ENCODE data around the gene ABLIM2. TPM values are rescaled to one million over a fixed set of nuclear protein-coding genes. Genes with fewer than 3 reads are reported as not detected.

ABLIM2 gene
- total and polyA plus RNA-seq, 2 experiments from 2014 or later, result 4.9 to 5.8 TPM

- TF ChIP-seq CTCF (IDR thresholded peaks at IDR 0.05; ENCODE audit: low read depth, low read length), result no peak
- no peak overlapping the region for H3K27ac ChIP-seq
- no peaks in the 10 kb centered on the region for H3K27me3 ChIP-seq
- DNase-seq (ENCODE audit: low read depth in 1 of 2, low spot score in 1 of 2), result no peak
- H3K9me3 ChIP-seq (ENCODE audit: low read depth), result no peaks in the 10 kb centered on the region
- H3K4me3 ChIP-seq, result no peak overlapping the region
- H3K4me1 ChIP-seq (ENCODE audit: low read depth), result peaks cover 24% of the 10 kb centered on the region
- no peaks in the 10 kb centered on the region for H3K36me3 ChIP-seq
Observed at GRCh38 chr4:8052160-8052691, 106.4 kb downstream of the ABLIM2 start.

GRCh38 chr4:8051644-8052043 is 107.0 kb downstream of the ABLIM2 start:
- Histone ChIP-seq H3K27ac (peak overlapping the region; percentile 88), H3K4me1 (ENCODE audit: low read depth) (peaks cover 24% of the 10 kb centered on the region), H3K27me3 (no peaks in the 10 kb centered on the region), H3K9me3 (ENCODE audit: low read depth) (no peaks in the 10 kb centered on the region), H3K4me3 (no peak overlapping the region), H3K36me3 (no peaks in the 10 kb centered on the region)
- DNase-seq (ENCODE audit: low read depth in 1 of 2, low spot score in 1 of 2), result no peak
- no peak for TF ChIP-seq CTCF (IDR thresholded peaks at IDR 0.05; ENCODE audit: low read depth, low read length)

- peaks cover 24% of the 10 kb centered on the region for H3K4me1 ChIP-seq (ENCODE audit: low read depth)
- no peak for TF ChIP-seq CTCF (IDR thresholded peaks at IDR 0.05; ENCODE audit: low read depth, low read length)
- H3K27ac ChIP-seq, result peak overlapping the region; percentile 88
- no peaks in the 10 kb centered on the region for H3K9me3 ChIP-seq (ENCODE audit: low read depth)
- H3K27me3 ChIP-seq, result no peaks in the 10 kb centered on the region
- H3K36me3 ChIP-seq, result no peaks in the 10 kb centered on the region
- peak; percentile 78 to 88 for DNase-seq (ENCODE audit: low read depth in 1 of 2, low spot score in 1 of 2)
- H3K4me3 ChIP-seq, result no peak overlapping the region
Observed at GRCh38 chr4:8050555-8051206, 107.9 kb downstream of the ABLIM2 start.

- H3K27me3 ChIP-seq, result no peaks in the 10 kb centered on the region
- no peaks in the 10 kb centered on the region for H3K36me3 ChIP-seq
- H3K9me3 ChIP-seq (ENCODE audit: low read depth), result no peaks in the 10 kb centered on the region
- H3K27ac ChIP-seq, result peak overlapping the region; percentile 88
- no peak for TF ChIP-seq CTCF (IDR thresholded peaks at IDR 0.05; ENCODE audit: low read depth, low read length)
- peaks cover 24% of the 10 kb centered on the region for H3K4me1 ChIP-seq (ENCODE audit: low read depth)
- DNase-seq (ENCODE audit: low read depth in 1 of 2, low spot score in 1 of 2), result no peak
- H3K4me3 ChIP-seq, result no peak overlapping the region
Observed at GRCh38 chr4:8050180-8050554, 108.4 kb downstream of the ABLIM2 start.

- no peak overlapping the region for H3K27ac ChIP-seq
- H3K4me1 ChIP-seq (ENCODE audit: low read depth), result peaks cover 24% of the 10 kb centered on the region
- no peaks in the 10 kb centered on the region for H3K36me3 ChIP-seq
- H3K9me3 ChIP-seq (ENCODE audit: low read depth), result no peaks in the 10 kb centered on the region
- no peak overlapping the region for H3K4me3 ChIP-seq
- H3K27me3 ChIP-seq, result no peaks in the 10 kb centered on the region
- DNase-seq (ENCODE audit: low read depth in 1 of 2, low spot score in 1 of 2), result no peak
- TF ChIP-seq CTCF (IDR thresholded peaks at IDR 0.05; ENCODE audit: low read depth, low read length), result no peak
Observed at GRCh38 chr4:8048856-8049676, 109.5 kb downstream of the ABLIM2 start.

Measured in cardiac muscle cell (in vitro differentiated cells and primary cell).